K562 (cell line): ENCODE results near the gene HOXA9. TPM values are rescaled to one million over a fixed set of nuclear protein-coding genes. Genes with fewer than 3 reads are reported as not detected.

ENCODE experiments used
- NFE2 ChIP-seq: IDR thresholded peaks from 2 replicates; pipeline ENCODE4 v1.6.1; 2014; ENCODE audit warnings: antibody characterized with exemption, low read depth
- PCBP1 ChIP-seq: fragments of 200-400 bp; formaldehyde crosslinking; IDR thresholded peaks from 2 replicates; pipeline ENCODE4 v1.6.1; 2018; ENCODE audit warnings: mild to moderate bottlenecking, low read depth, low read length; ENCODE audit not compliant: poor library complexity, severe bottlenecking
- POLR3A ChIP-seq: IDR thresholded peaks from 2 replicates; pipeline ENCODE4 v1.6.1; 2011; ENCODE audit warnings: borderline replicate concordance, mild to moderate bottlenecking, moderate library complexity; ENCODE audit not compliant: insufficient read length, insufficient read depth; ENCODE audit errors: extremely low read depth
- RBBP5 ChIP-seq: fragments of 200-600 bp; sonication (generic); IDR thresholded peaks from 2 replicates; pipeline ENCODE4 v1.6.1; 2012; ENCODE audit warnings: borderline replicate concordance, mild to moderate bottlenecking, low read length, control low read depth, inconsistent platforms; ENCODE audit not compliant: insufficient read depth, poor library complexity, severe bottlenecking
- SIN3B ChIP-seq: fragments of 450-650 bp; IDR thresholded peaks from 2 replicates; pipeline ENCODE4 v1.6.1; 2017; ENCODE audit warnings: low read depth, mild to moderate bottlenecking, moderate library complexity
- polyA plus RNA-seq, 8 experiments: library from polyadenylated mRNA; depleted of rRNA in 4 of 8; stranded (reverse) in 5 of 8; unstranded in 3 of 8; fragments of >200 nt; fragmentation: Nextera tagmentation in 2 of 8; fragmentation: Illumina TruSeq in 1 of 8; extraction: Ambion mirVana in 2 of 8; extraction: Trizol in 1 of 8; gene quantifications; 2 replicates each; pipeline versions ENCODE4 v1.2.1 to v1.2.3, GENCODE V29; 2011 to 2014; ENCODE audit warnings: inconsistent platforms in 1 of 8, missing spikeins in 1 of 8
- total RNA-seq, 7 experiments: library from RNA; depleted of rRNA in 6 of 7; stranded (reverse); fragments of >200 nt in 6 of 7; fragmentation: Illumina TruSeq in 2 of 7; extraction: Trizol in 2 of 7; gene quantifications; 2 replicates each; pipeline versions ENCODE4 v1.2.1 to v1.2.3, GENCODE V29; 2011 to 2021; ENCODE audit warnings: low replicate concordance in 1 of 7
- TF ChIP-seq, protein P1 (sequence below): IDR thresholded peaks from 3 replicates; pipeline ENCODE4 v1.6.1; 2011; ENCODE audit warnings: borderline replicate concordance, mild to moderate bottlenecking, moderate library complexity; ENCODE audit not compliant: insufficient read length; ENCODE audit errors: extremely low read depth
- TF ChIP-seq, protein P2 (sequence below): fragments of 250-450 bp; sonication (Bioruptor Pico); IDR thresholded peaks from 2 replicates; pipeline ENCODE4 v1.8.0; 2022; ENCODE audit warnings: moderate library complexity, mild to moderate bottlenecking, inconsistent platforms

The HOXA9 gene
- total and polyA plus RNA-seq, 9 of the 15 experiments (the other 6 are each of a cell fraction or from before 2014, with no cell fraction given): not detected

DNA sequence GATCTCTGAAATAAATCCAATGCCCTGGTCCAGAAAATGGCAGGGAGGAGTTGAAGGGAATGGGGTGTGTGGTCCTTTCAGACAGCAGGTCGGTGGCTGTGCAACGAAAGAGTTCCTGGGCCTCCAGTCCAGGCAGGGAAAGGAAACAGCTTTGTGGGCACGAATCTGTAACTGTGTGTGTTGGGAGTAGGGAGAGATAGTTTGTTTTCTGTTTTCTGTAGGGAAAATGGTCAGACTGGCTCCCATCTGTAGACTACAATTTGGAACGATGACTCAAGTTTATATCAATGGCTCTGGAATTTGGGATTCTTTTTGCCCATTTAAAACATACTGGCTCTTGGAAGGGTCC lies 2.6 kb upstream of the HOXA9 start (continued):
- no peak for TF ChIP-seq PCBP1
- no peak for TF ChIP-seq POLR3A
- TF ChIP-seq, protein P1, sequence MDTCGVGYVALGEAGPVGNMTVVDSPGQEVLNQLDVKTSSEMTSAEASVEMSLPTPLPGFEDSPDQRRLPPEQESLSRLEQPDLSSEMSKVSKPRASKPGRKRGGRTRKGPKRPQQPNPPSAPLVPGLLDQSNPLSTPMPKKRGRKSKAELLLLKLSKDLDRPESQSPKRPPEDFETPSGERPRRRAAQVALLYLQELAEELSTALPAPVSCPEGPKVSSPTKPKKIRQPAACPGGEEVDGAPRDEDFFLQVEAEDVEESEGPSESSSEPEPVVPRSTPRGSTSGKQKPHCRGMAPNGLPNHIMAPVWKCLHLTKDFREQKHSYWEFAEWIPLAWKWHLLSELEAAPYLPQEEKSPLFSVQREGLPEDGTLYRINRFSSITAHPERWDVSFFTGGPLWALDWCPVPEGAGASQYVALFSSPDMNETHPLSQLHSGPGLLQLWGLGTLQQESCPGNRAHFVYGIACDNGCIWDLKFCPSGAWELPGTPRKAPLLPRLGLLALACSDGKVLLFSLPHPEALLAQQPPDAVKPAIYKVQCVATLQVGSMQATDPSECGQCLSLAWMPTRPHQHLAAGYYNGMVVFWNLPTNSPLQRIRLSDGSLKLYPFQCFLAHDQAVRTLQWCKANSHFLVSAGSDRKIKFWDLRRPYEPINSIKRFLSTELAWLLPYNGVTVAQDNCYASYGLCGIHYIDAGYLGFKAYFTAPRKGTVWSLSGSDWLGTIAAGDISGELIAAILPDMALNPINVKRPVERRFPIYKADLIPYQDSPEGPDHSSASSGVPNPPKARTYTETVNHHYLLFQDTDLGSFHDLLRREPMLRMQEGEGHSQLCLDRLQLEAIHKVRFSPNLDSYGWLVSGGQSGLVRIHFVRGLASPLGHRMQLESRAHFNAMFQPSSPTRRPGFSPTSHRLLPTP: no peak
- TF ChIP-seq, protein P2, sequence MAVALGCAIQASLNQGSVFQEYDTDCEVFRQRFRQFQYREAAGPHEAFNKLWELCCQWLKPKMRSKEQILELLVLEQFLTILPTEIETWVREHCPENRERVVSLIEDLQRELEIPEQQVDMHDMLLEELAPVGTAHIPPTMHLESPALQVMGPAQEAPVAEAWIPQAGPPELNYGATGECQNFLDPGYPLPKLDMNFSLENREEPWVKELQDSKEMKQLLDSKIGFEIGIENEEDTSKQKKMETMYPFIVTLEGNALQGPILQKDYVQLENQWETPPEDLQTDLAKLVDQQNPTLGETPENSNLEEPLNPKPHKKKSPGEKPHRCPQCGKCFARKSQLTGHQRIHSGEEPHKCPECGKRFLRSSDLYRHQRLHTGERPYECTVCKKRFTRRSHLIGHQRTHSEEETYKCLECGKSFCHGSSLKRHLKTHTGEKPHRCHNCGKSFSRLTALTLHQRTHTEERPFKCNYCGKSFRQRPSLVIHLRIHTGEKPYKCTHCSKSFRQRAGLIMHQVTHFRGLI (CRISPR knock-in tag): no peak
- TF ChIP-seq NFE2: no peak
- TF ChIP-seq RBBP5: no peak
- no peak for TF ChIP-seq SIN3B
